Measurements from ENCODE around the gene CDH6.

Gene CDH6

DNA sequence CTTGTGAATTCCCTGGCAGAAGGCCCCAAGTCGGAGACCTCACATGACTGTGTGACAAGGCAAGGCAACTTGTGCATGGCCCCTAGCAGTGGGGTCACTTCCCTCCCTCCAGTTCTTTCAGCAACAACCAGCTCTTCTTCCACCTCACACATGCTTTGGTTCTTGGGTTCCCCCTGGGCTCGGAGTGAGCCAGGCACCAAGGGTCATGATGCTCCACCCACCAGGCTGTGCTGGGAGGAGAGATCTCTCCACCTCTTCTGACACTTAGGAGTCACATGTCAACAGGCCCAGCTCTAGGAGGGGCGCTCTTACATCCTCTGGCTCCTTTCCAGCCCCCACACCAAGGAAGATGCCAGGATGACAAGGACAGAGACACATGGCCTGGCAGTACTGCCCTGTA lies 56.7 kb downstream of the CDH6 start:
- DNase-seq (no peak), ATAC-seq (no peak)
- H3K36me3 Mint-ChIP-seq (ENCODE audit: low read depth) = no peaks in the 10 kb centered on the region
- no peaks in the 10 kb centered on the region for H3K27me3 Mint-ChIP-seq
- H3K4me3 Mint-ChIP-seq = no peak overlapping the region
- no peak overlapping the region for H3K27ac Mint-ChIP-seq
- no peaks in the 10 kb centered on the region for H3K9me3 Mint-ChIP-seq
- no peaks in the 10 kb centered on the region for H3K4me1 Mint-ChIP-seq

DNA sequence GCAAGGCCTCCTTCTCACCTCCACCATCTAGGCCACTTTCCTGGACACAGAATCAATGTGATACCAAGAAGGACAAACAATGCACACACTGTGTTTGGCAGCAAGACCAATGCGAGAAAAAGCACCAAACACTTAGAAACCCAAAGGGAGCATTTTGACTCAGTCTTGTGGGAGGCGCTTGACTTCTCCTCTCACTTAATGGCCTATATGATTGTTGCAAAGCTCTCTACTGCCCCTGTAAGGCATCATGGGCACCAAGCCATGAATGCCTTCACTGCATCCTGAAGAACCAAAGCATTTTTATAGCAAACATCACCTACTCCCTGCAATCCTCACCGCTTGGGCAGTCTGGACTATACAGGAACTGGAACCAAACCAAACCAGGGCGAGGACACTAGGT lies 57.5 kb downstream of the CDH6 start:
- ATAC-seq = no peak
- no peaks in the 10 kb centered on the region for H3K27me3 Mint-ChIP-seq
- H3K36me3 Mint-ChIP-seq (ENCODE audit: low read depth) = no peaks in the 10 kb centered on the region
- no peak overlapping the region for H3K4me3 Mint-ChIP-seq
- no peak overlapping the region for H3K27ac Mint-ChIP-seq
- no peaks in the 10 kb centered on the region for H3K4me1 Mint-ChIP-seq
- no peaks in the 10 kb centered on the region for H3K9me3 Mint-ChIP-seq
- no peak for DNase-seq

DNA sequence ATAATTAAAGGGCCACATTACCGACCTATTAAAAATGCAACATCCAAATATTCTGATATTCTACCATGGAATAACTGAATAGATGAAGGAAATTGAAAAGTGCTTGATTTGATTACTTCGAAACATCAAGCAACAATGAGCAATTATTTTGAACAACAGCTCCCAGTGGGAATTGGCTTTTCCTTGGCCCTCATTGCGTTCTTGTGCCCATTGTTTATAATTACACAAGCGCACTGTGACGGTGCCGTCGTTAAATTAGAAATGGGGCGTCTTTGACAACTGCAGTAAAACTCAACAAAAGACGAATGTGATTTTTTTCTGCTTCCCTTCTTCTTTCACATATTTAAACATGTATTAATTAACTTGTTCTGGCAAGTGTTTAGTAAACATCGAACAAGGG lies 61.6 kb downstream of the CDH6 start:
- Mint-ChIP-seq H3K9me3 (no peaks in the 10 kb centered on the region), H3K27ac (no peak overlapping the region), H3K4me3 (no peak overlapping the region), H3K36me3 (ENCODE audit: low read depth) (no peaks in the 10 kb centered on the region), H3K4me1 (no peaks in the 10 kb centered on the region), H3K27me3 (no peaks in the 10 kb centered on the region)
- no peak for DNase-seq
- no peak for ATAC-seq

DNA sequence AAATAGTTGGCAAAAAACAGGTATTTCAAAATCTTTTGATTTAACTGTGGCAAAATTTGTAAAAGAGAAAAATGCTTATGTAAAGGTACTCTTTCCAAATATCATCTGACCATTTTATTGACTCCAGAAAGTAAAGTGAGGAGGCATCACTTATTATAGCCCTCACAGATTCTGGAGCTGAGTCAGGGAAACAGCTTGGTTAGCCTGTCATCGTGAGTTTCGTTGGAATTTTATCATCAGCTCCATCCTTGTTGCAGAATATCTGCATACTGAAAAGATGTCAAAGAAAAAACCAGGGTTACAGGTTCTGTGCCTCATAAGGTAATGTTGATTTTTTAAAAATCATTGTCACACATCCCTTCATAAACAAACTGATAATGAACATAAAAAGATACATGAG lies 74.8 kb downstream of the CDH6 start:
- Mint-ChIP-seq H3K9me3 (no peaks in the 10 kb centered on the region), H3K4me3 (no peak overlapping the region), H3K36me3 (ENCODE audit: low read depth) (no peaks in the 10 kb centered on the region), H3K4me1 (no peaks in the 10 kb centered on the region), H3K27me3 (no peaks in the 10 kb centered on the region), H3K27ac (no peak overlapping the region)
- ATAC-seq (no peak), DNase-seq (no peak)

DNA sequence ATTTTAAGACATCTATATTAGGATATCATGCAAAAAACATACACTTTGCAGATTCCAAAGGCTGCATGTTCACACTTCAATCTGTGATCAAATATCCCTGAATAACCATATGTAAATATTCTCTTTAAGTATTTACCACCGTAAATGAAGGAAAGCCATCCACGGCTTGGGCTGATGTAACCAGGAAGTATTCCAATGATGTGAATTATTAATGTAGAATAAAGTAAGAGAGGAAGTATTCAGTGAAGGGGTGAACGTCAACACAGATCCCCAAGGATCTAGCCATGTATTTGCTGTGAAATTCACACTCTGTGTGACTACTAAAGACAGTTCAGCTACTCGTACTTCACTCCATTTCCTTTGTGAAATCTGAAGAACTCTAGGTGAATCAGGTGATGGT lies 75.2 kb downstream of the CDH6 start:
- Mint-ChIP-seq H3K36me3 (ENCODE audit: low read depth) (no peaks in the 10 kb centered on the region), H3K4me1 (no peaks in the 10 kb centered on the region), H3K27me3 (no peaks in the 10 kb centered on the region), H3K27ac (no peak overlapping the region), H3K4me3 (no peak overlapping the region), H3K9me3 (no peaks in the 10 kb centered on the region)
- no peak for DNase-seq
- ATAC-seq = no peak

DNA sequence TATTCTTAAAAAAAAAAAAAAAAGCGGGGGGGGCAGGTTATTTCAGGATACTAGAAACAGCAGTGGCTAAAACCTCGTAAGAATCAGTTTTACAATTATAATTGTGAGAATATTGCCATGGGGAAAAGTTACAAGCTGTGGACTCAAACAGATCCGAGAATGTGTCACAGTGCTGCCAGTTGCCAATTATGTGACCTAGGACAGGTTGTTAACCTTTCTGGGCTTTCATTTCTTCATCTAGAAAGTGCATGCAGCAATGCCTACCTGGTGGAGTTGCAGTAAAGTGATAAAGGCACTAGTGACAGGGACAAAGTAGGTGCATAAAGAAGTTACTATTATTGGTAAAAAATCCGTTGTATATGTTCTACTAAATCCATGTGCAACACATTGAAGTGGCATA lies 75.8 kb downstream of the CDH6 start:
- H3K27me3 Mint-ChIP-seq = no peaks in the 10 kb centered on the region
- H3K4me3 Mint-ChIP-seq = no peak overlapping the region
- H3K27ac Mint-ChIP-seq = no peak overlapping the region
- no peaks in the 10 kb centered on the region for H3K4me1 Mint-ChIP-seq
- H3K9me3 Mint-ChIP-seq = no peaks in the 10 kb centered on the region
- no peaks in the 10 kb centered on the region for H3K36me3 Mint-ChIP-seq (ENCODE audit: low read depth)
- DNase-seq (no peak), ATAC-seq (no peak)

DNA sequence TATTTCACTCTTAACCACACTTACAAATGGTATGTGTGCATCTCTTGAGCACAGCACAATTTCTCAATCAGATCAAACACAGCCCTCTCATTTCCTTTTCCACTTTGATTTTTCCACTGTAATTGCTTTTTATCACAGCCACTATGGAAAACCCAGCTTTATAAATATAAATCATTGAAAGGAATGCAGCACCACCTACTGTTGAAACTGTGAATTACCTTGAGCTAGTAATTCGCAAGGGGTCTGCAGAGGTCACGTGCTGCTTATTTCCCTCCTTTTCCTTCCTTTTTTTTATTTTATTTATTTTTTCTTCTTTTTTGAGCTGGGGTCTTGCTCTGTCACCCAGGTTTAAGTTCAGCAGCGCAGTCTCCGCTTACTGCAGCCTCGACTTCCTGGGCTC lies 76.9 kb downstream of the CDH6 start:
- no peak for ATAC-seq
- H3K4me3 Mint-ChIP-seq = no peak overlapping the region
- H3K27ac Mint-ChIP-seq = no peak overlapping the region
- no peaks in the 10 kb centered on the region for H3K36me3 Mint-ChIP-seq (ENCODE audit: low read depth)
- no peak for DNase-seq
- H3K4me1 Mint-ChIP-seq = no peaks in the 10 kb centered on the region
- H3K27me3 Mint-ChIP-seq = no peaks in the 10 kb centered on the region
- H3K9me3 Mint-ChIP-seq = no peaks in the 10 kb centered on the region

DNA sequence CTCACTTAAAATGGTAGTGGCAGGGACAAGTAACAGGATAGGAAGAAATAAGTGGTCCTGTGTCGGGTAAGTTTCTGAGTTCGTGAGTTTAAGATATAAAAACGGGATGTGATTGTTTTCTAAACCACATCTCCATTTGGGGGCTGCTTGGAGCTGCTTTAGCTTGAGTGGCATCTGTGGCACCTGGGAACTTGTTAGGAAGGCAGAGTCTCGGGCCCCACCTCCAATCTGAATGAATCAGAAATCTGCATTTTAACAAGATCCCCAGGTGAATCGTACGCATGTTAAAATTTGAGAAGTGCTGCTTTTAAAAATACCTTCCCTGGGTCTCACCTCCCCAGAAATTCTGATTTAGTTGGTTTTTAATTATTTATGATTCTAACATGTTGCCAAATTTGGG lies 78.1 kb downstream of the CDH6 start:
- no peak overlapping the region for H3K4me3 Mint-ChIP-seq
- ATAC-seq = no peak
- no peaks in the 10 kb centered on the region for H3K36me3 Mint-ChIP-seq (ENCODE audit: low read depth)
- H3K27ac Mint-ChIP-seq = no peak overlapping the region
- H3K9me3 Mint-ChIP-seq = no peaks in the 10 kb centered on the region
- no peaks in the 10 kb centered on the region for H3K4me1 Mint-ChIP-seq
- DNase-seq = no peak
- no peaks in the 10 kb centered on the region for H3K27me3 Mint-ChIP-seq

DNA sequence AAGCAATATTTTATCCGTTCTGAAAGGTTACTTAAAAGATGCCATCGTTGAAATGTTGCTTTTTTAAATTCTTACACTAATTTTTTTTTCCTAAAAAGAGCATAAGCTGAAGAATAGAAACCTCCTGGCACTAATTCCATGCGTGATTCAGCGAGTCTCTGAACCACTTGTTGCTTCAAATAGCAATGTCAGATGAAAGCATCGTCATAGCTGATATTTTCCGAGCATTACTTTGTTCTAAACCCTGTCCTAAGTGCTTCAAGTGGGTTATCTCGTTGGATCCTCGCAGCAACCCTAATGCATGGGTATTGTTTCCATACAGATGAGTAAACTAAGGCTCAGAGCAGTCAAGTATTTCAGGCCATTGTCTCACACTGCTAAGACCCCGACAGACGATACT lies 79.7 kb downstream of the CDH6 start:
- DNase-seq (no peak), ATAC-seq (no peak)
- no peak overlapping the region for H3K27ac Mint-ChIP-seq
- no peaks in the 10 kb centered on the region for H3K36me3 Mint-ChIP-seq (ENCODE audit: low read depth)
- no peaks in the 10 kb centered on the region for H3K9me3 Mint-ChIP-seq
- no peaks in the 10 kb centered on the region for H3K4me1 Mint-ChIP-seq
- H3K4me3 Mint-ChIP-seq = no peak overlapping the region
- H3K27me3 Mint-ChIP-seq = no peaks in the 10 kb centered on the region

DNA sequence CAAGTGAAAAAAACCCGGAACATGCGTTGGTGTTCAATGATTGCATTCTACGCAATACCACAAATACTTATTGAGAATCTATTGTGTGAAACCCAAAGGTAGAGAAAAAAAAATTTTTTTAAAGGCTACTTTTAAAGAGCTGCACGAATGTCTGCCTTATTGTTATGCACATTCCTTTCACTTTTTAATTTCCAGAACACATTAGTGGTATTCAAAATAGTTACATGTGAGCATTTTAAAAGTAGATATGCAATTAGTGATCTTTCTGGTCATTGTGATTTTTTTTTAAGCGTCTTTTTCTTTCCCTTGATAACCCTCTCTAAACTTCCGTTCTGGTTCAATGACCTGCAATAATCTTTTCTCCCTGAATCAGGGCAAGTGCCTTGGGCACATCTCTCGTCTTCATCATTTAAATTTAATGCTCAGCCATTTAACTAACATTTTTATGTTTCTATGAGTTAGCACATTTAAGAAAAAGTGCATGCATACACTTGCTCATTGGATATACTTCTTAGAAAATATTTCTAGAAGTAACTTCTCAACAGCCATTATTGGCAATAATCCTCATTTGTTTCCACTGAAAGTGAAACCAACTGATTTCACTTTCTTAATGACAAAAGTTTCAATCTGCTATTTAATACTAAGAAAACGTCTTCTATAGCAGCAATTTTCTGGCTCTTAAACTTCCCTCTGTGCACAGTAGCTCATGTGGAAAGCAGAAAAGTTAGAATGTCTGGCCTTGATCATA lies 80.3 kb downstream of the CDH6 start:
- Mint-ChIP-seq H3K36me3 (ENCODE audit: low read depth) (no peaks in the 10 kb centered on the region), H3K27ac (no peak overlapping the region), H3K4me1 (no peaks in the 10 kb centered on the region), H3K9me3 (no peaks in the 10 kb centered on the region), H3K4me3 (no peak overlapping the region), H3K27me3 (no peaks in the 10 kb centered on the region)
- DNase-seq = no peak
- ATAC-seq = no peak

DNA sequence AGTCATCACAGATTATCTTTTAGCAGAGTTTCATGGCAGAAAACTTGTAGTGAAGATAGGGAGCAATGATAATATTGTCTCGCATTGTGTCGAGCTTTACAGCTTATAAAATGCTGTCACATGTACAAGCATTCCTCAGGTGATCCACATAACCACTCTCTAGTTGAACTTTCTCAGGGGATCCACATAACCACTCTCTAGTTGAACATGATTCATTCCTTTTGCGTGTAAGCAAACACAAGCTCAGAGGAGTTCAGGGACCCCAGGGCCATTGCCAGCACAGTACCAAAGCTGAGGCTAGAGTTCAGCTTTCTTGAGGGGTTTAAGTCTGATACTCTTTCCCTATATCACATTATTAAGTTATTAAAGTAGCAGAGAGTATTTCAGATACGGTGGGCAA lies 86.7 kb downstream of the CDH6 start:
- DNase-seq (no peak), ATAC-seq (no peak)
- H3K4me1 Mint-ChIP-seq = no peaks in the 10 kb centered on the region
- H3K4me3 Mint-ChIP-seq = no peak overlapping the region
- no peaks in the 10 kb centered on the region for H3K36me3 Mint-ChIP-seq (ENCODE audit: low read depth)
- no peaks in the 10 kb centered on the region for H3K27me3 Mint-ChIP-seq
- H3K9me3 Mint-ChIP-seq = no peaks in the 10 kb centered on the region
- no peak overlapping the region for H3K27ac Mint-ChIP-seq

DNA sequence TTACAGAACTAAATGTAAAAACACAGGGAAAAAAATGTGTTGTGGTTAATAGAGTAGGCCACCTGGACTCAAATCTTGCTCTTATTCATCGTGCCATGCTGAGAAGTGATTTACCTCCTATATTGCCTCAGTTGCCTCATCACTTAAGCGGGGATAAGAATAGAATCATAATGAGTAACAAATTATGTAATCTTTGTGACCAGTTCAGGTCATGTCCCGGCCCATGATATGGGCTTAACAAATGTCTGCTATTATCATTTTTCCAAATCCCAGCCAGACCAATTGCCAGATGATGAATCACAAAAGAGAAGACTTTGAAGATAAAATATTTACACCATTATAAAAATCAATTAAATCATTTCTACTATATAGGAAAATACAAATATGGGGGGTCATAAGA lies 89.8 kb downstream of the CDH6 start:
- no peak for DNase-seq
- peaks cover 4% of the 10 kb centered on the region for H3K27me3 Mint-ChIP-seq
- H3K4me1 Mint-ChIP-seq = no peaks in the 10 kb centered on the region
- H3K27ac Mint-ChIP-seq = no peak overlapping the region
- H3K36me3 Mint-ChIP-seq (ENCODE audit: low read depth) = no peaks in the 10 kb centered on the region
- H3K4me3 Mint-ChIP-seq = no peak overlapping the region
- no peak for ATAC-seq
- H3K9me3 Mint-ChIP-seq = no peaks in the 10 kb centered on the region

DNA sequence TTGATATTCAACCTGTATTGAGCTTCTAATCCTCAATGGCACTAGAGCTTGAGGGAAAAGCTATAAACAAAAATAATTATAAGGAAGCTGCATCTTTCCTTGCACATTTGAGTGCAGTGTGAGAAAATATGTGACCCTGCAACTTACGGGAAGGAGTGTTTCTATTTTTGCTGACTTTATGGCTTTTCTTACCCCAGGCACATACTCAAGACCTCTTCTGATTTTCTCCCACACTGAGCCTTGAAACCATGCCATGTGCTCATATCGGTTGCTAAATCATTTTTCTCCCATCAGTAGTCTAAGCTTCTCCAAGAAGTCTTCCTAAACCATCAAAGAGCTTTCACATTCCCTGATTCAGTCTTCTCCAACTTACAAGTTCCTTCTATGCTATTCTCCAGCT lies 91.5 kb downstream of the CDH6 start:
- Mint-ChIP-seq H3K36me3 (ENCODE audit: low read depth) (no peaks in the 10 kb centered on the region), H3K27me3 (peaks cover 4% of the 10 kb centered on the region), H3K4me1 (no peaks in the 10 kb centered on the region), H3K9me3 (no peaks in the 10 kb centered on the region), H3K4me3 (no peak overlapping the region), H3K27ac (no peak overlapping the region)
- no peak for DNase-seq
- no peak for ATAC-seq

DNA sequence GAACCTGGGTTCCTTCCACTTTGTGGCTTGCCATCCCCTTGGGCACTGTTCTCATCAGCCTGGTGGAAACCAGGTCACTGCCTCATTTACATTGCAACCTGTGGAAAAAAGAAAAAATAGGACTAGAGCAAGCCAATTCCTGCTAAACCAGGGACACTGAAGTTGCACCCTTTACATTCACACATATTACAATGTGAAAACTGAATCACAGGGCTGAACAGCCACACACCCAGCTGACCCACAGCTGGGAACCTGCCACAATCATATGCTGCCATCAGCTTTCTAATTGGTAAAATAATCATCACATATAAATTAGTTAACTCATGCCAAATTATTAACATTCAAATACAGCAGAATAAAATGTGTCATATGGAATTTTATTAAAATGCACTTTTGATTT lies 94.5 kb downstream of the CDH6 start:
- Mint-ChIP-seq H3K36me3 (ENCODE audit: low read depth) (no peaks in the 10 kb centered on the region), H3K4me3 (no peak overlapping the region), H3K27me3 (peaks cover 4% of the 10 kb centered on the region), H3K4me1 (no peaks in the 10 kb centered on the region), H3K27ac (no peak overlapping the region), H3K9me3 (no peaks in the 10 kb centered on the region)
- ATAC-seq = no peak
- no peak for DNase-seq

DNA sequence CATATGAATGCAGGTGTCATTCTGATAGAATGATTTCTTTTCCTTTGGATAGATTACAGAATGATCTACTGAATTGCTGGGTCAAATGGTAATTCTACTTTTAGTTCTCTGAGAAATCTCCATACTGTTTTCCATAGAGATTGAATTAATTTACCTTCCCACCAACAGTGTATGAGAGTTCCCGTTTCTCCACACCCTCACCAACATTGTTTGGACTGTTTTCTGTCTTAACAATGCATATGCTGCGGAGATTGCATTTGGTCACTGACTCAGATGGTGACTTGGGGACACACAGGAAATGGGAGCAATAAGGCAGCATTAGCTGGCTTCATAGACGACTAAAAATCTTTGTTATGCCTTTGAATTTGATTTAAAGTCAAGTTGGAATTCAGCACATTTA lies 95.9 kb downstream of the CDH6 start:
- Mint-ChIP-seq H3K9me3 (no peaks in the 10 kb centered on the region), H3K4me1 (no peaks in the 10 kb centered on the region), H3K27ac (no peak overlapping the region), H3K4me3 (no peak overlapping the region), H3K27me3 (peaks cover 4% of the 10 kb centered on the region), H3K36me3 (ENCODE audit: low read depth) (no peaks in the 10 kb centered on the region)
- DNase-seq = no peak
- ATAC-seq = no peak

DNA sequence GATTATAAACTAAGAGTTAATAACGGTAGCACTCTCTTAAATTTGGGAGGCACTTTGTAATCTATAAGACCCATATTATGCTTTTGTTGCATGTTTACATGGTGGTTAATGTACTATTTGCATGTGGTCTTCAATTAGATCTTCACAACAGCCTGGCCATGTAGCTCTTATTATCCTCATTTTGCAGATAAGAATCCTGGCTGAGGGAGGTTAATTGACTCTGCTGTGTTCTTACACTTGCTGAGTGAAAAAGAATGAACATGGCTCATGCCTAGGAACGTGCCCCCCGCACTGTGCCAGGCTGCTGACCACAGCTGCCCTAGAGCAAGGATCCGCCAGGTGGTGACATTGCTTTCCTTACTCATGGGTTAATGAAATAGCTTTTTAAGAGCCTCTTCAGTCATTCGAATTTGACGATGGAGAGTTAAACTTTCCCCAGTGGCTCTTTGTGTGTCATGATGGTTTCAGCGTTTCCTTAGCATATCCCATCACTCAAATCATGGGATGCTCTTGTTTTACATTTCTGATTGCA lies 97.9 kb downstream of the CDH6 start:
- DNase-seq (no peak), ATAC-seq (no peak)
- Mint-ChIP-seq H3K27ac (no peak overlapping the region), H3K36me3 (ENCODE audit: low read depth) (no peaks in the 10 kb centered on the region), H3K4me3 (no peak overlapping the region), H3K27me3 (peaks cover 4% of the 10 kb centered on the region), H3K4me1 (no peaks in the 10 kb centered on the region), H3K9me3 (no peaks in the 10 kb centered on the region)

Measured in activated naive CD8-positive, alpha-beta T cell treated with anti-CD3 and anti-CD28 coated beads, Interleukin-2, amount 50 U/mL, for 24 hours (primary cell).